Measurements from ENCODE around the gene TET2.

DNA sequence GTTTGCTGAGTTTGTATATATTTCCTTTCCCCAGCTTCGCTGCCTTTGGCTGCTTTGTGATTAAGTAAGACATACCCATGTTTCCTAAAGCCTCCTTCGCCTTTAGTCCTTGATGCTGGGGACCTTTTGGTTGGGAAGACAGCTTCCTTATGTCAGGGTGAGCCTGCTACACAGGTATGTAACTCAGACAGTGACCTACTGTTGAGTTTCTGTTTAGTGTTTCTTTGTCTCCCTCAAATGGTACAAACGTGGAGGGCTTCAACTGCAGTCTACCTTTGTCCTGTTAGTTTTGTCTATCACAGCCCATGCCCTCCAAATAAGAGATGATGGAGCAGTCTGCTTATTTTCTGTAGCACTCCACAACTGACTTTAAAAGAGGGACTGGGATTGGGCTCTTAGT, 59.5 kb downstream of the TET2 start:
- TF ChIP-seq, protein P1, sequence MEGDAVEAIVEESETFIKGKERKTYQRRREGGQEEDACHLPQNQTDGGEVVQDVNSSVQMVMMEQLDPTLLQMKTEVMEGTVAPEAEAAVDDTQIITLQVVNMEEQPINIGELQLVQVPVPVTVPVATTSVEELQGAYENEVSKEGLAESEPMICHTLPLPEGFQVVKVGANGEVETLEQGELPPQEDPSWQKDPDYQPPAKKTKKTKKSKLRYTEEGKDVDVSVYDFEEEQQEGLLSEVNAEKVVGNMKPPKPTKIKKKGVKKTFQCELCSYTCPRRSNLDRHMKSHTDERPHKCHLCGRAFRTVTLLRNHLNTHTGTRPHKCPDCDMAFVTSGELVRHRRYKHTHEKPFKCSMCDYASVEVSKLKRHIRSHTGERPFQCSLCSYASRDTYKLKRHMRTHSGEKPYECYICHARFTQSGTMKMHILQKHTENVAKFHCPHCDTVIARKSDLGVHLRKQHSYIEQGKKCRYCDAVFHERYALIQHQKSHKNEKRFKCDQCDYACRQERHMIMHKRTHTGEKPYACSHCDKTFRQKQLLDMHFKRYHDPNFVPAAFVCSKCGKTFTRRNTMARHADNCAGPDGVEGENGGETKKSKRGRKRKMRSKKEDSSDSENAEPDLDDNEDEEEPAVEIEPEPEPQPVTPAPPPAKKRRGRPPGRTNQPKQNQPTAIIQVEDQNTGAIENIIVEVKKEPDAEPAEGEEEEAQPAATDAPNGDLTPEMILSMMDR (IDR thresholded peaks at IDR 0.05): no peak
- TF ChIP-seq POLR2A (IDR thresholded peaks at IDR 0.05): no peak

Data from right lobe of liver (tissue), 4 donors.